ENCODE data around the gene DPF3.

GRCh38 chr14:72664651-72665050 is 229.2 kb downstream of the DPF3 start:
- TF ChIP-seq KAT7 (CRISPR knock-in tag; IDR thresholded peaks at IDR 0.05; ENCODE audit: borderline replicate concordance) (no peak), MAZ (CRISPR knock-in tag; conservative IDR thresholded peaks at IDR 0.05 in 1 of 2, IDR thresholded peaks at IDR 0.05 in 1 of 2) (no peak)

Data from K562 (cell line).